Measurements from ENCODE around the gene ATP11A. TPM values are rescaled to one million over a fixed set of nuclear protein-coding genes. Genes with fewer than 3 reads are reported as not detected.

The ATP11A gene
- total and polyA plus RNA-seq, 11 donors = 20.5 to 146 (median 91.2) TPM

DNA sequence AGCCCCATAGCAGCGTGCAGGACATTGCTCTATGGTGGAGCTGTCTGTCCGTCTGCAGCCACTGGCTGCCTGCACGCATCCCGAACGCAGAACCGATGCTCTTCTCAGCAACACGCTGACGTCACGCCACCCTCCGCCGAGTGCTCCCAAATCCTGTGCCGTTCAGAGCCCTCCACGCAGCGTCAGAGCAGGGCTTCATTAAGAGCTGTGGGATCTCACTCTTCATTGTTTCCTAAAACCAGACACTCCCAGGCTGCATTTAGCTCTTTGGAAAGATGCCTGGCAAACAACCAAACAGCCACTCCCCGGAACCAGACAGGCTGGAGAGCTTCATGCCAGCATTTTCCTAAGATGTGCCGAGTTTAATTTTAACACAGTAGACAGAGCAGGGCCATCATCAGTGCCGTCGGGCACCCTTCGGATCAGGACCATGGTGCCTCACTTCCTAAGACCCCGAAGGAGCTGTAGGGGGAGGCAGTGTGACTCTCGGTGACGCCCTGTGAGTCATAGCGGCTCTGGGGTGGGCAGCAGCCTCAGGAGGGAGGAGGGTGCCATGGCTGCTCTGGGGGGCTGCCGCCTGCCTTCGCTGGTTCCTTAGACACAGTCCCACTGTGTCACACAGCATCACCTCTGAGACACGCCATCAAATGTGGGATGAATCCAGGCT, 147.7 kb downstream of the ATP11A start:
- no peaks in the 10 kb centered on the region for H3K9me3 ChIP-seq
- intact Hi-C loops (cut with DNase I) = no loop called here
- TF ChIP-seq POLR2A (IDR thresholded peaks at IDR 0.05) = no peak
- peak in 1 of 5 donors; percentile 43 for DNase-seq
- peaks cover 0 to 87% (median 64%) of the 10 kb centered on the region in 9 donors for H3K36me3 ChIP-seq
- 36 to 62% (median 55%) methylated on average over 16 to 26 of the region's 26 CpGs for WGBS, 4 donors
- H3K27ac ChIP-seq = no peak overlapping the region
- H3K4me1 ChIP-seq = peaks cover 0 to 21% (median 7%) of the 10 kb centered on the region in 12 donors
- ATAC-seq = peak in 3 of 4 donors; percentile 42 to 75 (median 53)
- no peak overlapping the region for H3K4me3 ChIP-seq
- no peaks in the 10 kb centered on the region for H3K27me3 ChIP-seq

DNA sequence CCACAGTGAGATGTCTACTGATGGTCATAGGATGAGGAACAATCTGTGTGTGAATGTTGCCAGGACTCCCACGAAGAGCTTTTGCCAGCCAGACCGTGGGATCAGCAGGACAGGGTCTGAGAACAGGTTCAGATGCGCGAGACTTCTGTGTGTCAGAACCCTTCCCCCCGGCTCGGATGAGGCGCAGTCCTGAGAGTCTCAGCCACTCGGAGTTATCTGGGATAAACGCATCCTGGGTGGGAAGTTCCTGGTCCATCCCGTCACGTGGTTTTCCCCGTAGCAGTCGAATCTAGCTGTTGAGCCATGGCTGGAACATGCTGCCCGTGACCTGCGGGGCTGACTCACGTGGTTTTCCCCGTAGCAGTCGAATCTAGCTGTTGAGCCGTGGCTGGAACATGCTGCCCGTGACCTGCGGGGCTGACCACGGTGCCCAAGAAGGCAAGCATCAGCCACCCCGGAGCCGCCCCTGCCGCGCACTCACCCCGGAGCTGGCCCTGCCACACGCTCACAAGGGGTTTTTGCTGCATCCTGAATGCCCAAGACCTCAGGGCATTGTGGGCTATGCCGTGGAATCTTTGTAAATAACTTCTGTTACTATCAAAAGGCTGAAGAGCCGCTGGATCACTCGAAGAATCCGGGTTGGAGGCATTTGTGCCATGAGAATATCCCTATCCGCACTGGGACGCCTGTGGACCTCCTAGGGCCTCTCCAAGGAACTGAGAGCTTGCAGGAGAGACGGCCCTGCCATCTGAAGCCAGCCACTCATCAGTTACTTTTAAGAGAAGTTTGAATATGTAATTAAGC, 148.4 kb downstream of the ATP11A start:
- ATAC-seq (no peak), DNase-seq (no peak)
- H3K36me3 ChIP-seq = peaks cover 0 to 87% (median 64%) of the 10 kb centered on the region in 9 donors
- no peak overlapping the region for H3K27ac ChIP-seq
- no peaks in the 10 kb centered on the region for H3K27me3 ChIP-seq
- H3K9me3 ChIP-seq = no peaks in the 10 kb centered on the region
- H3K4me1 ChIP-seq = peaks cover 0 to 25% (median 7%) of the 10 kb centered on the region in 12 donors
- TF ChIP-seq, protein P1, sequence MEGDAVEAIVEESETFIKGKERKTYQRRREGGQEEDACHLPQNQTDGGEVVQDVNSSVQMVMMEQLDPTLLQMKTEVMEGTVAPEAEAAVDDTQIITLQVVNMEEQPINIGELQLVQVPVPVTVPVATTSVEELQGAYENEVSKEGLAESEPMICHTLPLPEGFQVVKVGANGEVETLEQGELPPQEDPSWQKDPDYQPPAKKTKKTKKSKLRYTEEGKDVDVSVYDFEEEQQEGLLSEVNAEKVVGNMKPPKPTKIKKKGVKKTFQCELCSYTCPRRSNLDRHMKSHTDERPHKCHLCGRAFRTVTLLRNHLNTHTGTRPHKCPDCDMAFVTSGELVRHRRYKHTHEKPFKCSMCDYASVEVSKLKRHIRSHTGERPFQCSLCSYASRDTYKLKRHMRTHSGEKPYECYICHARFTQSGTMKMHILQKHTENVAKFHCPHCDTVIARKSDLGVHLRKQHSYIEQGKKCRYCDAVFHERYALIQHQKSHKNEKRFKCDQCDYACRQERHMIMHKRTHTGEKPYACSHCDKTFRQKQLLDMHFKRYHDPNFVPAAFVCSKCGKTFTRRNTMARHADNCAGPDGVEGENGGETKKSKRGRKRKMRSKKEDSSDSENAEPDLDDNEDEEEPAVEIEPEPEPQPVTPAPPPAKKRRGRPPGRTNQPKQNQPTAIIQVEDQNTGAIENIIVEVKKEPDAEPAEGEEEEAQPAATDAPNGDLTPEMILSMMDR (IDR thresholded peaks at IDR 0.05) = no peak
- no peak for TF ChIP-seq POLR2A (IDR thresholded peaks at IDR 0.05)
- 91 to 96% (median 94%) methylated on average over 29 to 35 of the region's 35 CpGs for WGBS, 4 donors
- intact Hi-C loops (cut with DNase I) = no loop called here
- H3K4me3 ChIP-seq = no peak overlapping the region

DNA sequence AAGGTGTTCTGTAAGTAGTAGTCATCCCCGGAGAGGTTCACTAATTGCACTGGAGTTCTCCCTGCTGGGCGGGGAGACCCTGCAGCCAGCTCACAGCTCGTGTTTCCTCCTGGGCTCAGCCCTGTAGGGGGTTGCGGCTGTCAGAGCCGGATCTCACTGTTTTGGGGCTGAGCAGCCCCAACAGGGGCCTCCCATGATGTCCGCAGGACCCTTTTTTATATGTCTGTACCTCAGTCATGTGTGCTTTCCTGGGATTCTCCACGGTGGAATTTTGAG, 148.9 kb downstream of the ATP11A start:
- H3K27me3 ChIP-seq = no peaks in the 10 kb centered on the region
- WGBS, 4 donors = 83 to 91% (median 90%) methylated on average over 7 of the region's 7 CpGs
- intact Hi-C loops (cut with DNase I) = no loop called here
- no peak for ATAC-seq
- peaks cover 0 to 87% (median 64%) of the 10 kb centered on the region in 9 donors for H3K36me3 ChIP-seq
- H3K9me3 ChIP-seq = no peaks in the 10 kb centered on the region
- no peak overlapping the region for H3K27ac ChIP-seq
- TF ChIP-seq, protein P1 (IDR thresholded peaks at IDR 0.05) = no peak
- no peak for TF ChIP-seq POLR2A (IDR thresholded peaks at IDR 0.05)
- peak in 1 of 5 donors; percentile 14 for DNase-seq
- peaks cover 0 to 25% (median 7%) of the 10 kb centered on the region in 12 donors for H3K4me1 ChIP-seq
- no peak overlapping the region for H3K4me3 ChIP-seq

DNA sequence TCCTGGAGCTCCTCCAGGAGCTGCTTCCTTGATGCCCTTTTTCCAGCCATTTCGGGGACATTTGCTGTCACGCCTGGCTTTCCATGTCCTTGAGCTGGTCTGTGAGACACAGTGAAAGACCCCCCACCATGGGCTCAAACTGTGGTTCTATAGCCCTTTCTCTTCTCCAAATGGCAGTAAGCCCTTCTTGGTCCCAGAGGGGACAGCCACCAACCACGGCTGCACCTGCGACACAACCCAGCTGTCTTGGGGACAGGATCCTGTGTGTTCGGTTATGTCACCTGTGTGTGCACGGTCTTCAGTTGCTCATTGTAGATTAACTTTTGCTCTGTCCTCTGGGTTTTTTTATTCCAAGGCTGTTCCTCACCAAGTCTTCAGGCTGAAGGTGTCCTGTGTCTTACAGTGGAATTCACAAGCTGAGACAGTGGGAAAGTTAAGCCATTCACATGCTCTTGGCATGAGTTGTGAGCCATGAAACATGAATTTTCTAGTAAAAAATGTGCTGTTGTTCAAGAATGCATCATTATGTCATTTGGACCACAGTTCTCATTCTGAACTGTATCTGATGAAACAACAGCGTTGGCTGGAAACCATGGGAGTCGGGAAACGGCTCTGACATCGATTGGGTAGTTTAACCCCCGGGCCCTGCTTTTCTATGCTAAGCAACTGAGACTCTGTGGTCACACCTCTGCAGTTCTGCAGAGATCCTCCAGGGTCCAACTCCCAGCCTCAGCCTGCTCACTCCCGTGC, 149.7 kb downstream of the ATP11A start:
- 86 to 93% (median 88%) methylated on average over 12 of the region's 12 CpGs for WGBS, 4 donors
- Histone ChIP-seq H3K27me3 (no peaks in the 10 kb centered on the region), H3K9me3 (no peaks in the 10 kb centered on the region), H3K27ac (no peak overlapping the region), H3K4me1 (peaks cover 0 to 25% (median 7%) of the 10 kb centered on the region in 12 donors), H3K36me3 (peaks cover 0 to 87% (median 64%) of the 10 kb centered on the region in 9 donors), H3K4me3 (no peak overlapping the region)
- ATAC-seq (no peak), DNase-seq (no peak)
- intact Hi-C loops (cut with DNase I) = no loop called here
- no peak for TF ChIP-seq POLR2A (IDR thresholded peaks at IDR 0.05)
